Stimulated activated CD4-positive, alpha-beta T cell treated with anti-CD3 and anti-CD28 coated beads, Interleukin-2, amount 100 ng/mL, for 24 hours (primary cell): Measurements from ENCODE around the gene GLO1.
A peak's percentile ranks its signal among the peaks of the same experiment; 100 is the strongest.

ENCODE experiments used
- DNase-seq, 2 donors: peaks; one replicate each; pipeline ENCODE4 v3.0.0-alpha.2; 2020

Gene GLO1

DNA sequence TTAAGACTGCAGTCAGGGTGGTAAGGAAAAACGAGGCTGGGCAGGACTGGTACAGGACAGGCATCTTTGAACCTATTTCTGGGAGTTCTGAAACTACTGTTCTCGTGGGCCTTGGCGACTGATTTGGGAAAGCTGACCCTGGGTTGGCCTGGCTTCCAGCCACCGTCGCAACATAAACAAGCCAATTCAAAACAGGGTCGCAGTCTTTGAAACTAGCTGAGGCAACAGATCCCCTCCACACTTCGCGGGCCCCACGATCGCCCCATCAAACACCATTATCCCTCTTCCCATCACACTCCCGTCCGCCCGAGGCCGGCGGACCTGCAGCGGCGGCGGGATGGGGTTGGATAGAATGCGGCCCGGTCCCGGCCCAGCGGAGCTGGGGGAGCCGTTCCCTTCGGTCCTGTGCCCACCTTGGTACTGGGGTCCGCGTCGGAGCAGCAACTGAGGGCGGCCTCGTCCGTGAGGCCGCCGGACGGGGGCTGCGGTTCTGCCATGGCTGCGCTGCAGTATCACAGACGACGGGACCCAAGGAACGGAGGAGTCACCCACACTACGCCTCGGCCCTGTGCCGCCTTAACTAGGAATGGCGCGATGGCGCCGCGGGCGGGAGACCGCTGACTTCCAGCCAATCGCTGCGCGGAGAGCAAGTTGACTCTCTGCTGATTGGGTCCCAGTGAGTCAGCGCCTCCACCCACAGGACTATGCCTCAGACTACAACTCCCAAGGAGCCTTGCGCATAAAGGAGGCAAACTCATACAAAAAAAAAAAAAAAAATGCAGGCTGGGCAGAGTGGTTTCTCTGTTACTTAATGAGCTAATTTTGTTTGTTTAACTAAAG lies at the start of gene GLO1:
TSS of gene GLO1 (minus strand) at position 588 of the 840 bp plus-strand sequence. CDS start at position 497, 91 bp downstream.
- DNase-seq: peak; percentile 95 to 96

DNA sequence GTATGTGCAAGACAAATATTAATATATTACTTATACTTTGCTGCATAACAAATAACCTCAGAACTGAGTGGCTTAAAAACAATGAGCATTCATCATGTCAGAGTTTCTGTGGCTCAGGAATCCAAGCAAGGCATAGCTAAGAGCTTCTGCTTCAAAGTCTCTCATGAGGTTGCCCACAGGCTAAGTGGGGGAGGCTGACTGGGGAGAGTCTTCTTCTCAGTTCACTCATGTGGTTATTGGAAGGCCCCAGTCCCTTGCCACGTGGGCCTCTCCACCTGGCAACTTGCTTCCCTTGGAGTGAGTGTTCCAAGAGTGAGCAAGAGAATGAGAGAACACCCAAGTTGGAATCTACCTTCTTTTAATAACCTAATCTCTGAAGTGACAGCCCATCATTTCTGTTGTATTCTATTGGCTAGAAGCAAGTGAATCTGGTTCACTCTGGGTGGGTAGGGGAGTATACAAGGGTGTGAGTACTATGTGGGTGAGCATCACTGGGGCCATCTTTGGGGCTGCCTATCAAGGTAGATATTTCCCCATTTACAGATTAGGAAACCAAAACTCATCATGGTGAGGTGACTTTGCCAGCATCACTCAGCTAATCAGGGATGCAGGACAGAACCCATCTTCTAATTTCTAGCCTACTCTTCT lies 48.1 kb upstream of the GLO1 start:
- peak; percentile 27 to 64 for DNase-seq

GRCh38 chr6:38749473-38749872 lies 46.5 kb upstream of the GLO1 start:
- no peak for DNase-seq

DNA sequence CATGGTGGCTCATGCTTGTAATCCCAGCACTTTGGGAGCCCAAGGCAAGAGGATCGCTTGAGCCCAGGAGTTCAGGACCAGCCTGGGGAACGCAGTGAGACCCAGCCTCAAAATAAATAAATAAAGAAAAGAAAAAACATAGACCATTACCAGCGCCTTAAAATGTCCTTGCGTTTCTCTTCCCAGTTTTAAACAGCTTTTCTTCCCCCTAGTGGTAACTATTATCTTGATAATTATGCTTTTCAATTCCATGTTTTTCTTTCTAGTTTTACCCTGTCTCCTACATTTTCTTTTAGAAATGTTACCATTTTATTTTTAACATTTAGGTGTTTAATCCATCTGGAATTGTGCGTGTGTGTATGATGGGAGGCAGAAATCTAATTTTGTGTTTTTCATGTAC lies 36.6 kb upstream of the GLO1 start:
- no peak for DNase-seq

DNA sequence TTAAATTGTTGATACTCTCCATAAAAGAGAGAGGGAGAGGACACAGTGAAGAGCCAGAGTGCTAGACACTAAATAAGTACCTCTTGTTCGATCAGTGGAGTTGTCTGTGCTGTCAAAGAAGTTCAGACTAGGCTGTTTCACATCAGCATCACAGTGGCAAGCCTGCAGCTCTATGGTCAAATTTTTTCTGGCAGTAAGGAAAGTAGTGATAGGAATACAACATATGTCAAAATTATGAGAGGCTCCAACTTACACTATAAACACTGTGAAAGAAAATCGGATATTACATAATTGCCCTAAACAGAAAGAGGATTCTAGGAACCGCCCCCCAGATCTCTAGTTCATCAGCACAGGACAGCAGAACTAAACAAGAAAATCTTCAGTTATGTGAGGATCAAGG lies 35.3 kb upstream of the GLO1 start:
- DNase-seq: no peak

DNA sequence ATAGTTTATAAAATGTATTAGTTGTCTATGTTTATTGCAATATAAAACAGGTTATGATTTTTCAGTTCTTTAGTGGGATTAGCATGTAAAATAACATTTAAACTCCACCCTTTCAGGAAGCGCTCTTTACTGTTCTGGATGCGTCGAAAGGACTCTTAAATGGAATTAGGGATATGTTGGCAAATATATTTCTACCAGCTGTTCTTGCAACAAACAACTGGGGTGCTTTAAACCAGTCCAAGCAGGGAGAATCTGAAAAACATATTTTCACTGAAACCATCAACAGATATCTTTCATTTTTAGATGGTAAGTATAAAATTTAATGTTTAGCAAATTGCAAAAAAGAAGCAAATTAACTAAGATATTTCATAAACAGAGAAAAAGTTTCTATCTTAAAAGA lies 34.0 kb upstream of the GLO1 start:
- DNase-seq: no peak

- no peak for DNase-seq
These were observed 27.4 kb upstream of the GLO1 start for GRCh38 chr6:38730140-38730862.

- DNase-seq: no peak
These were observed 25.3 kb upstream of the GLO1 start for GRCh38 chr6:38728203-38728602.

DNA sequence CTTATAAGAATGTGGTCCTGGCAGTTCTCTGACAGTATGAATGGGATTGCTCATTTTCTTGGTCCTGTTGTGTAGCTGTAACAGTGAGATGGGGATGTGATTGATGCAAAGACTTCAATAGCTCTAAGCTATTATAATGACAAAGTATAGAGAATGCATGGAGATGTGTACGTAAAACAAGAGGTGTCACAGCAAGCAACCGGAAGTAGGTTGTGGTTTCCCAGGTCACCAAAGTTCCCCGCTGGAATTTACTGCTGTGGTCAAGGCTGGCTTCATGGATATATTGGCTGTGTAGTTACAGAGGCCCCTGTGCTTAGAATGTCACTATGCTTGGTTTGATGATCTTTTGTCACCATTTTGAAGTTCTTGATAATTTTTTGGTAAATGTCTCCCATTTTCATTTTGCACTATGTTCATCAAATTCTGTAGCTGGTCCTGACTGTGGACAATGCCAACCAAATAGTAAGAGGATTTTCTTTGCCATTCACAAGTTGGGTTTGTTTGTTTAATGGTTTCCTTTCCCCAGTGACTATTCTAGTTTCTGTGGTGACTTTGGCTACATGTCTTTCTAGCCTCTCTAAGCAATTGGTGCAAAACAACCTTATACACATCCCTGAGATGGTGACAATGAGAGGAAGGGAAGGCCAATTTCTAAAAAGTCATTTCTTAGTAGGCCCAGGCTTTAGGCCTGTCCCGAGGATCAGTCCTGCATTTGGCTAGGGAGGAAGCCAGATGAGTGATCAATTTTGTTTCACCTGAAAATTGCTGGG lies 22.7 kb upstream of the GLO1 start:
- DNase-seq: no peak

GRCh38 chr6:38724343-38724742 lies 21.4 kb upstream of the GLO1 start:
- no peak for DNase-seq

GRCh38 chr6:38723783-38724182 lies 20.8 kb upstream of the GLO1 start:
- no peak for DNase-seq

GRCh38 chr6:38722727-38723334 lies 19.9 kb upstream of the GLO1 start:
- DNase-seq: no peak

GRCh38 chr6:38722038-38722437 lies 19.1 kb upstream of the GLO1 start:
- DNase-seq: no peak

DNA sequence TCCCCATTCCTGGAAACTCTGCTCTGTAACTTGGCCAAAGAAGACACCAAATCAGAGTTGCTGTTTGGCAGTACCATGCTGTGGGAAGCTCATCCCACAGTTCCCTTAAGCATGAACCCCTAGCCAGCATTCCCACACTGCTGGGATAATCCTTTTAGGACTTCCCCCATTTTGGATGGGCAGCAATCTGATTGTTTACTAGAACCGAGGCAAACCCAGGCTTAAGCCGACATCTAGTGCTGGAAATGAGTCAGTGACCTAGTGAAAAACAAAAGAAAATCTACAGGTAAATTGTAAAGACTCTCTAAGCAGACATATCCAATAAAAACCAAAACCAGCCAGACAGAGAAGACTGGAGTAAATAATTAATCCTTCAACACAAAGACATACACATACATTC lies 17.4 kb upstream of the GLO1 start:
- DNase-seq: no peak

DNA sequence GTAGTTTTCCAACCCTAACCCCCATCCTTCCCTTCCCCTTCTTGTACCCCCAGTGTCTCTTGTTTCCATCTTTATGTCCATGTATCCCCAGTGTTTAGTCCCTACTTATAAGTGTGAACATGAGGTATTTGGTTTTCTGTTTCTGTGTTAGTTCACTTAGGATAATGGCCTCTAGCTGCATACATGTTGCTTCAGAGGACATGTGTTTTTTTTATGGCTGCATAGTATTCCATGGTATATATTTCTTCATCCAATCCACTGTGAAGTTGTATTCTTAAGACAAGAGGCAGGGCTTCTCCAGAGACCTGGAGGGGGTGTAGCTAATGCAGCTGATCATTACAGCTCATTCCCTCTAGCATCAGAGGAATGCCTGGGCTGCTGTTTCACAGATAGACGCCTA lies 16.4 kb upstream of the GLO1 start:
- DNase-seq: no peak

GRCh38 chr6:38716825-38717224 lies 13.9 kb upstream of the GLO1 start:
- no peak for DNase-seq

GRCh38 chr6:38715016-38715689 lies 12.2 kb upstream of the GLO1 start, which contains the start of gene DNAH8:
Gene DNAH8 (plus strand): TSS chr6:38715311. CDS start chr6:38722810, 7,499 bp downstream.
- DNase-seq: peak in 1 of 2 donors; percentile 17

- peak in 1 of 2 donors; percentile 6 for DNase-seq
These were observed 11.5 kb upstream of the GLO1 start for GRCh38 chr6:38714239-38715015.

- peak; percentile 53 to 54 for DNase-seq
These were observed 10.9 kb upstream of the GLO1 start for GRCh38 chr6:38713812-38714211.

DNA sequence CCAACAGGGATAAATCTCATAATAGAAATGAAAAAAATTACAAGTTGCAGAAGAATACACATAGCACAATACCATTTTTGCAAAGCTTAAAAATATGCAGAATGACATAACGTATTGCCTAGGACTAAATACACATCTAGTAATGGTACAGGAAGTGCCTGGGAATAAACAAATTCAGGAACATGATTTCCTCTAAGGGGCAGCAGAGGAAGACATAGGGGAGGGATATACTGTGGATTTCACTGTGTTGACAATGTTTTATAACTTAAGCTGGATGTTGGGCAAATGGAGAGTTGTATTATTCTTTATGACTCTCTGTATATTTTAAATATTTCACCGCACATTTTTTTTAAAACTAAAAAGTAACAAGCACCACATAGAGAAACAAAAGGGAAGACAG lies 5.6 kb upstream of the GLO1 start:
- no peak for DNase-seq

GRCh38 chr6:38705924-38706323 lies 3.0 kb upstream of the GLO1 start:
- no peak for DNase-seq
